ENCODE measurements around the gene CCDC9B.

DNA sequence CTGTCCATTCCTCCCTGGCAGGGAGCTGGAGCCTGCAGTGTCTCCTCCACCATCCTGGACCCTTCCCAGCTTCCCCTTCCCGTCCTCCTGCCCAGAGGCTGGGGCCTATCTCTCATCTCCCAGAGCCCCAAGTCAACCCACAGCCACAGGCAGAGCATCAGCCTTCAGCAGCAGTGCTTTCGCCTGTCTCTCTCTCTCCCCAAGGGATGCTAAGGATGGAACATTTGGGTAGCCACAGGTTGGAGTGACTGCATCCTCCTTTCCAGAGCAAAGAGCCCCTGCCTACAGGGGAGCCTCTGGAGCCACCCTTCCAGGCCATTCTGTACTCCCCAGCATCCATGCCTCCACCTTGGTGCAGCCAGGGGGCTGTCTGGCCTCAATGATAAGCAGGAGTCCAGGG, 37.2 kb downstream of the CCDC9B start:
- TF ChIP-seq, protein P1, sequence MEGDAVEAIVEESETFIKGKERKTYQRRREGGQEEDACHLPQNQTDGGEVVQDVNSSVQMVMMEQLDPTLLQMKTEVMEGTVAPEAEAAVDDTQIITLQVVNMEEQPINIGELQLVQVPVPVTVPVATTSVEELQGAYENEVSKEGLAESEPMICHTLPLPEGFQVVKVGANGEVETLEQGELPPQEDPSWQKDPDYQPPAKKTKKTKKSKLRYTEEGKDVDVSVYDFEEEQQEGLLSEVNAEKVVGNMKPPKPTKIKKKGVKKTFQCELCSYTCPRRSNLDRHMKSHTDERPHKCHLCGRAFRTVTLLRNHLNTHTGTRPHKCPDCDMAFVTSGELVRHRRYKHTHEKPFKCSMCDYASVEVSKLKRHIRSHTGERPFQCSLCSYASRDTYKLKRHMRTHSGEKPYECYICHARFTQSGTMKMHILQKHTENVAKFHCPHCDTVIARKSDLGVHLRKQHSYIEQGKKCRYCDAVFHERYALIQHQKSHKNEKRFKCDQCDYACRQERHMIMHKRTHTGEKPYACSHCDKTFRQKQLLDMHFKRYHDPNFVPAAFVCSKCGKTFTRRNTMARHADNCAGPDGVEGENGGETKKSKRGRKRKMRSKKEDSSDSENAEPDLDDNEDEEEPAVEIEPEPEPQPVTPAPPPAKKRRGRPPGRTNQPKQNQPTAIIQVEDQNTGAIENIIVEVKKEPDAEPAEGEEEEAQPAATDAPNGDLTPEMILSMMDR (IDR thresholded peaks at IDR 0.05), result no peak
- no peak for TF ChIP-seq CBFB (CRISPR knock-in tag; IDR thresholded peaks at IDR 0.05; ENCODE audit: low read depth)
- TF ChIP-seq, protein P2, sequence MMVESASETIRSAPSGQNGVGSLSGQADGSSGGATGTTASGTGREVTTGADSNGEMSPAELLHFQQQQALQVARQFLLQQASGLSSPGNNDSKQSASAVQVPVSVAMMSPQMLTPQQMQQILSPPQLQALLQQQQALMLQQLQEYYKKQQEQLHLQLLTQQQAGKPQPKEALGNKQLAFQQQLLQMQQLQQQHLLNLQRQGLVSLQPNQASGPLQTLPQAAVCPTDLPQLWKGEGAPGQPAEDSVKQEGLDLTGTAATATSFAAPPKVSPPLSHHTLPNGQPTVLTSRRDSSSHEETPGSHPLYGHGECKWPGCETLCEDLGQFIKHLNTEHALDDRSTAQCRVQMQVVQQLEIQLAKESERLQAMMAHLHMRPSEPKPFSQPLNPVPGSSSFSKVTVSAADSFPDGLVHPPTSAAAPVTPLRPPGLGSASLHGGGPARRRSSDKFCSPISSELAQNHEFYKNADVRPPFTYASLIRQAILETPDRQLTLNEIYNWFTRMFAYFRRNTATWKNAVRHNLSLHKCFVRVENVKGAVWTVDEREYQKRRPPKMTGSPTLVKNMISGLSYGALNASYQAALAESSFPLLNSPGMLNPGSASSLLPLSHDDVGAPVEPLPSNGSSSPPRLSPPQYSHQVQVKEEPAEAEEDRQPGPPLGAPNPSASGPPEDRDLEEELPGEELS (CRISPR knock-in tag; IDR thresholded peaks at IDR 0.05), result no peak
- TF ChIP-seq, protein P3, sequence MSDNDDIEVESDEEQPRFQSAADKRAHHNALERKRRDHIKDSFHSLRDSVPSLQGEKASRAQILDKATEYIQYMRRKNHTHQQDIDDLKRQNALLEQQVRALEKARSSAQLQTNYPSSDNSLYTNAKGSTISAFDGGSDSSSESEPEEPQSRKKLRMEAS (CRISPR knock-in tag; IDR thresholded peaks at IDR 0.05), result no peak
- TF ChIP-seq TEAD1 (CRISPR knock-in tag; IDR thresholded peaks at IDR 0.05), result no peak
- TF ChIP-seq, protein P4, sequence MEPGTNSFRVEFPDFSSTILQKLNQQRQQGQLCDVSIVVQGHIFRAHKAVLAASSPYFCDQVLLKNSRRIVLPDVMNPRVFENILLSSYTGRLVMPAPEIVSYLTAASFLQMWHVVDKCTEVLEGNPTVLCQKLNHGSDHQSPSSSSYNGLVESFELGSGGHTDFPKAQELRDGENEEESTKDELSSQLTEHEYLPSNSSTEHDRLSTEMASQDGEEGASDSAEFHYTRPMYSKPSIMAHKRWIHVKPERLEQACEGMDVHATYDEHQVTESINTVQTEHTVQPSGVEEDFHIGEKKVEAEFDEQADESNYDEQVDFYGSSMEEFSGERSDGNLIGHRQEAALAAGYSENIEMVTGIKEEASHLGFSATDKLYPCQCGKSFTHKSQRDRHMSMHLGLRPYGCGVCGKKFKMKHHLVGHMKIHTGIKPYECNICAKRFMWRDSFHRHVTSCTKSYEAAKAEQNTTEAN (CRISPR knock-in tag; IDR thresholded peaks at IDR 0.05), result no peak
- TF ChIP-seq SP1 (CRISPR knock-in tag; conservative IDR thresholded peaks at IDR 0.05), result no peak
- no peak for TF ChIP-seq ATF3 (CRISPR knock-in tag; conservative IDR thresholded peaks at IDR 0.05)
- TF ChIP-seq ZNF219 (CRISPR knock-in tag; IDR thresholded peaks at IDR 0.05; ENCODE audit: borderline replicate concordance), result no peak

Measured in WTC11 (cell line).